ES-I3 (cell line): Measurements from ENCODE around the gene ANKRD40CL.

Source experiments
- H3K36me3 ChIP-seq: 2 replicates; pipeline ENCODE4 v1.6.1; 2013; ENCODE audit warnings: mild to moderate bottlenecking, low read length, control low read depth, moderate library complexity; ENCODE audit not compliant: insufficient read depth
- H3K4me1 ChIP-seq: 2 replicates; pipeline ENCODE4 v1.6.1; 2013; ENCODE audit warnings: mild to moderate bottlenecking, control low read depth, low read length; ENCODE audit not compliant: insufficient read depth
- H3K9ac ChIP-seq: 2 replicates; pipeline ENCODE4 v1.6.1; 2013; ENCODE audit warnings: low read depth, mild to moderate bottlenecking, low read length, moderate library complexity
- H3K9me3 ChIP-seq: 2 replicates; pipeline ENCODE4 v1.6.1; 2013; ENCODE audit warnings: mild to moderate bottlenecking, low read length, moderate library complexity; ENCODE audit not compliant: control insufficient read depth, insufficient read depth

Gene ANKRD40CL

GRCh38 chr17:50762177-50762576 lies 5.1 kb downstream of the ANKRD40CL start:
- H3K9me3 ChIP-seq: no peaks in the 10 kb centered on the region
- H3K36me3 ChIP-seq: no peaks in the 10 kb centered on the region
- no peak overlapping the region for H3K9ac ChIP-seq
- H3K4me1 ChIP-seq: peaks cover 17% of the 10 kb centered on the region

DNA sequence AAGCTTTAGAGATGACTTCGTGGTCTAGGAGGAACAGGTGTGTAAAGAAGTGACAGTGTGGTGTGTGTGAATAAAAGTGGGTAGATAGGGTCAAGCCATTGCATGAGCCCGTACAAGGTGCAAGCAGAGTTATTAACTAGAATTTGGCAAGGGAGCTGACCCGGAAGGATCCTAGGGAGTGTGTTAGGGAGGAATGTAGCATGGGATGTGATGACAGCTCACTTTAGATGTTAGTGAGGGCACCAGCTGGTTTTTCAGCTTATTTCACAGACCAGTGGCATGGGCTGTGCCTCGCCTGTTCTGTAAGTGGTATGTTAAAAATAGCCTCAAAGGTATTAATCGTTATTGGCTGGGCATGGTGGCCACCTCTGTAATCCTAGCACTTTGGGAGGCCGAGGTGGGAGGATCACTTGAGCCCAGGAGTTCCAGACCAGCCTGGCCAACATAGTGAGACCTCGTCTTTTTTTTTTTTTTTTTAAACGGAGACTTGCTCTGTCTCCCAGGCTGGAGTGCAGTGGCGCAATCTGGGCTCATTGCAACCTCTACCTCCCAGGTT lies 8.3 kb downstream of the ANKRD40CL start:
- H3K9me3 ChIP-seq: no peaks in the 10 kb centered on the region
- H3K9ac ChIP-seq: no peak overlapping the region
- peaks cover 8% of the 10 kb centered on the region for H3K4me1 ChIP-seq
- no peaks in the 10 kb centered on the region for H3K36me3 ChIP-seq

DNA sequence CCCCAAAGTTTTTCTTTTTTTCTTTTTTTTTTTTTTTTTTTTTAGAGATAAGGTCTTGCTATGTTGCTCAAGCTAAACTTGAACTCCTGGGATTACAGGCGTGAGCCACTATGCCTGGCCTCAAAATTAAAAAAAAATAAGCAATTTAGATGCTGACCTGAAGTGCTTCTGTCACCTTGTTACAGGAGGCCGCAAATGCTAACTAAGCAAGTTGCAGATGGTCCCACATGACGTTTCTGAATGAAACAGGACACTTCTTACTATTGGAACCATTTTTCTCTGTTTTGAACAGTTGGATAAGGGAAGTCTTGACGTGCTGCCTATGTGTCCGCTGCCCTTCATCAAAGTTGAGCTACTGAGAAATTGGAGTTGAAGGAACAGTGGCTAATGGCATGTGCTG lies 8.8 kb downstream of the ANKRD40CL start:
- H3K4me1 ChIP-seq: peaks cover 2% of the 10 kb centered on the region; the same call in 1 of the 2 replicates
- no peak overlapping the region for H3K9ac ChIP-seq
- no peaks in the 10 kb centered on the region for H3K36me3 ChIP-seq
- no peaks in the 10 kb centered on the region for H3K9me3 ChIP-seq

DNA sequence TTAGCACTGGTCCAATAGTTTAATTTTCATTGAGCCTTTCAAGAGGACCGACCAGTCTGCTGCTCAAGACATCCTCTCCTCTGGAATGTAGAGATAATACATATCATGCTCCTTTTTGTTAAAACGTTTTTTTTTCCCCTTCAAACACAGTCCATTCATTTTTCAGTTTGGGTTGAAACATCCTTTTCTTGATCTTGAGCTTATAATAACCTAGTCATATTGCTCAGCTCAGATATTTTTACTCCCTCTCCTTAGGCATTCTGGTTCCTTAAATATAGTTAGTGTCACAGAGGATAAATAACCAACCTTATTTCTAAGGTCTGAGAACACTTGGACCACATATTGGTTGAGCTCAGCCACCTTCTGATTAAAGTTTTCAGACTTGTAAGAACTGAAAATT lies 12.8 kb downstream of the ANKRD40CL start:
- H3K9ac ChIP-seq: no peak overlapping the region
- H3K9me3 ChIP-seq: no peaks in the 10 kb centered on the region
- peaks cover 22% of the 10 kb centered on the region for H3K36me3 ChIP-seq
- H3K4me1 ChIP-seq: no peaks in the 10 kb centered on the region

DNA sequence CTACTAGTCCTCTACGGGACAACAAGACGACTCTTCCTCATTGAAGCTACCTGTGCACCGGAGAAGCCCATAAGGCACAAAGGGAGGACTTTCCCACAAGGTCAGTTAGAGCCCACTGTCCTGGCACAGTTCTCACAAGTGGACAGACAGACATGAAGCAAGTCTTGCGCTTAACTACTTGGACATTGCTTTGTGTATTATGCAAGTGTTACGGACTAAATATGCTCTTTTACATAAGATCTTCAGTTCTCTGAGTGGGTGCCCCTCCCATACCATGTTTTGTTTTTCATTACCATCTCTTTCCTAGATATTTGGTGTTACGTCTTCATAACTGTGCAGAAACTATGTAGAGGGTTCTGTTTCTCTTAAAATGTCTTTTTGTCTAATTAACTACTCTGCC lies 18.1 kb downstream of the ANKRD40CL start:
- Histone ChIP-seq H3K4me1 (no peaks in the 10 kb centered on the region), H3K9ac (no peak overlapping the region), H3K36me3 (peaks cover 64% of the 10 kb centered on the region), H3K9me3 (no peaks in the 10 kb centered on the region)

- no peaks in the 10 kb centered on the region for H3K9me3 ChIP-seq
- peaks cover 76% of the 10 kb centered on the region for H3K36me3 ChIP-seq
- H3K4me1 ChIP-seq: no peaks in the 10 kb centered on the region
- H3K9ac ChIP-seq: no peak overlapping the region
Measured at GRCh38 chr17:50745631-50746030, 21.7 kb downstream of the ANKRD40CL start.

GRCh38 chr17:50739098-50739497 lies 28.2 kb downstream of the ANKRD40CL start:
- no peak overlapping the region for H3K9ac ChIP-seq
- no peaks in the 10 kb centered on the region for H3K4me1 ChIP-seq
- H3K36me3 ChIP-seq: peaks cover 52% of the 10 kb centered on the region
- H3K9me3 ChIP-seq: no peaks in the 10 kb centered on the region

GRCh38 chr17:50737118-50737698 lies 30.1 kb downstream of the ANKRD40CL start:
- peaks cover 37% of the 10 kb centered on the region for H3K36me3 ChIP-seq
- H3K4me1 ChIP-seq: no peaks in the 10 kb centered on the region
- no peaks in the 10 kb centered on the region for H3K9me3 ChIP-seq
- no peak overlapping the region for H3K9ac ChIP-seq

GRCh38 chr17:50735287-50735686 lies 32.0 kb downstream of the ANKRD40CL start:
- Histone ChIP-seq H3K4me1 (no peaks in the 10 kb centered on the region; the same call in 1 of the 2 replicates), H3K36me3 (peaks cover 21% of the 10 kb centered on the region), H3K9me3 (no peaks in the 10 kb centered on the region), H3K9ac (no peak overlapping the region)

GRCh38 chr17:50731575-50732460 lies 35.5 kb downstream of the ANKRD40CL start:
- Histone ChIP-seq H3K4me1 (peaks cover 7% of the 10 kb centered on the region; the same call in 1 of the 2 replicates), H3K36me3 (no peaks in the 10 kb centered on the region), H3K9ac (no peak overlapping the region), H3K9me3 (no peaks in the 10 kb centered on the region)

DNA sequence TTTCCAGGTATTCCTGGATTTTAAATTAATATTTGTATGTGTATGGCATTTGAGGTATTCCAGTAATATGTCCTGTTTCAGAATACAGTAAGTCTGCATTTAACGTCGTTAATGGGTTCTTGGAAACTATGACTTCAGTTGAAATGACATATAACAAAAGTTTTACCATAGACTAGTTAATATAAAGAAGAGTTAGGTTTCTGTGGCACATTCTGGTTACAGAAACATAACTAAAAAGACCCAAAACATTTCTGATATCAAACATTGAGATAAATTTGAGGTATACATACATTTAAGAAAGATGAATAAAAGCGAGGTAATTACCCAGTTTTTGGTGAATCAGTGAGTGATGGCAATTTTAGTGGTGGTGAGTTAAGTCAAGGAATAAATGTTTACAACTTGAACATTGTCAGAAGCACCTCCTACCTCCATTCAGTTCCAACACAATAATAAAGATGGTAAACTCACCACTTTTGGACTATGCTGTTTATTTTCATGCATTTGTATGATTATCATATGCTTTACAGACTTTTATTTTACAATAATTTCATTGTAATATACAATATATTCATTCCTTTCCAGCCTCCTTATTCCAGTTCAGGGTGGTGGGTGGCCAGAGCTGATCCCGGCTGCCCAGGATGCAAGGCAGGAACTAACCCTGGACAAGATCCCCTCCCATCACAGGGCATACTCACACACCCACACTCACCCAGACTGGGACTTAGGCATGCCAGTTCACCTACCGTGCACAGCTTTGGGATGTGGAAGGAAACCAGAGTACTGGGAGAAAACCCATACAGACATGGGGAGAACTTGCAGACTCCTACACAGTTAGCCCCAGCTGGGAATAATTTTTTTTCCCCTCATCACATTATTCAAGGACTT lies 38.2 kb downstream of the ANKRD40CL start:
- peaks cover 16% of the 10 kb centered on the region; the same call in 1 of the 2 replicates for H3K4me1 ChIP-seq
- H3K36me3 ChIP-seq: no peaks in the 10 kb centered on the region
- no peak overlapping the region for H3K9ac ChIP-seq
- no peaks in the 10 kb centered on the region for H3K9me3 ChIP-seq

DNA sequence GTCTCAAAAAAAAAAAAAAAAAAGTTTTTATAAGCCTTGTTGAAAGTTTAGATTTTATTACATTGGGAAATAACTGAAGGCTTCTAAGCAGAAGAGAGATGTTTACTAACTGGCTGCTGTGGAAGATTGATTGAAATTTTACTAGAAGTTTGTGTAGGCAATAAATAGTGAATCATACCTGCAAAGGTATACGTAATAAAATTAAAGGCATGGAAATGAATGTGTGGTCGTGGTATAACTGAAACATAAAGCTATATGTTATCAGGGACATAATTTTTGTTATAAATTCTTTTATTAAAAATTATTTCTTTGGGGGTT lies 39.2 kb downstream of the ANKRD40CL start:
- Histone ChIP-seq H3K9me3 (no peaks in the 10 kb centered on the region), H3K4me1 (peaks cover 17% of the 10 kb centered on the region; the same call in 1 of the 2 replicates), H3K9ac (no peak overlapping the region), H3K36me3 (no peaks in the 10 kb centered on the region)

GRCh38 chr17:50725769-50726655 lies 41.3 kb downstream of the ANKRD40CL start:
- Histone ChIP-seq H3K9ac (no peak overlapping the region), H3K36me3 (no peaks in the 10 kb centered on the region), H3K4me1 (peaks cover 28% of the 10 kb centered on the region), H3K9me3 (no peaks in the 10 kb centered on the region)
